Prostate gland (tissue), 2 donors: ENCODE measurements around the gene GCA. TPM values are rescaled to one million over a fixed set of nuclear protein-coding genes. Genes with fewer than 3 reads are reported as not detected.

Experiments
- DNase-seq: peaks from one replicate; pipeline ENCODE4 v3.0.0-alpha.2; 2019; ENCODE audit warnings: low spot score
- H3K27ac ChIP-seq, 2 donors: fragments of 200-600 bp; sonication (generic); 2 replicates each; pipeline ENCODE4 v1.5.1; 2017 to 2019
- H3K27me3 ChIP-seq: fragments of 200-600 bp; sonication (generic); replicated peaks from 2 replicates; pipeline ENCODE4 v1.5.1; 2019; ENCODE audit not compliant: insufficient read depth
- H3K36me3 ChIP-seq, 2 donors: fragments of 200-600 bp; sonication (generic); 1 replicate in 1 of 2; 2 replicates in 1 of 2; pipeline versions ENCODE4 v1.5.1 to v1.8.1; 2017 to 2019
- H3K4me1 ChIP-seq: fragments of 200-600 bp; sonication (generic); replicated peaks from 2 replicates; pipeline ENCODE4 v1.5.1; 2019
- H3K4me3 ChIP-seq, 2 donors: fragments of 200-600 bp; sonication (generic); 2 replicates each; pipeline ENCODE4 v1.5.1; 2017 to 2019
- H3K9me3 ChIP-seq: fragments of 200-600 bp; sonication (generic); 2 replicates; pipeline ENCODE4 v1.5.1; 2017
- CTCF ChIP-seq, 4 experiments: fragments of 200-600 bp in 2 of 4; fragments of 450-650 bp in 2 of 4; sonication (generic) in 2 of 4; IDR thresholded peaks; 1 replicate in 3 of 4; 2 replicates in 1 of 4; pipeline ENCODE4 v1.5.1; 2016 to 2019; ENCODE audit warnings: antibody characterized with exemption in 4 of 4, mild to moderate bottlenecking in 2 of 4, moderate library complexity in 2 of 4
- POLR2A ChIP-seq: fragments of 450-650 bp; IDR thresholded peaks from one replicate; pipeline ENCODE4 v1.6.1; 2016; ENCODE audit warnings: antibody characterized with exemption, mild to moderate bottlenecking
- POLR2AphosphoS5 ChIP-seq: sonication (generic); formaldehyde crosslinking; IDR thresholded peaks from one replicate; pipeline ENCODE4 v1.6.1; 2017; ENCODE audit warnings: antibody characterized with exemption
- WGBS: methylation state at CpG from one replicate; pipeline ENCODE4 v1.1.5; 2018; 5-methylcytosine and 5-hydroxymethylcytosine counted together
- intact Hi-C: fragments of 100-400 bp; cut with DNase I; formaldehyde crosslinking; loops from one replicate; pipeline ENCODE4 v1.14.2; 2022
- total RNA-seq, 2 donors: library from RNA; depleted of rRNA; stranded (reverse); fragments of >200 nt; gene quantifications; one replicate each; pipeline ENCODE4 v1.1.0, GENCODE V29; 2016

GCA gene
- total RNA-seq, 2 donors from 2014 or later = 29.5 to 42.9 TPM

- no peaks in the 10 kb centered on the region for H3K27me3 ChIP-seq
- DNase-seq = peak; percentile 88
- TF ChIP-seq CTCF (IDR thresholded peaks at IDR 0.05) (peak in 3 of 4 experiments; percentile 22 to 40 (median 36)), POLR2AphosphoS5 (peak; percentile 77), POLR2A (peak; percentile 38)
- peak within 1 kb of the TSS; percentile 62 to 80 for H3K4me3 ChIP-seq
- WGBS = 1% methylated on average over 30 of the region's 45 CpGs
- no peaks in the 10 kb centered on the region for H3K4me1 ChIP-seq
- peak within 1 kb of the TSS; percentile 86 to 96 for H3K27ac ChIP-seq
- intact Hi-C loops = no loop called here
- no peaks in the 10 kb centered on the region for H3K9me3 ChIP-seq
- no peaks in the 10 kb centered on the region for H3K36me3 ChIP-seq
Observed at GRCh38 chr2:162318328-162319180, 25.4 kb upstream of the GCA start, which contains the start of gene IFIH1. TSS of gene IFIH1 (minus strand) at chr2:162318684. CDS start at chr2:162318307, 377 bp downstream.

GRCh38 chr2:162320864-162321517 is 22.9 kb upstream of the GCA start:
- WGBS = 51% methylated on average over 1 of the region's 1 CpG
- intact Hi-C loops = no loop called here

GRCh38 chr2:162324953-162325352 is 19.0 kb upstream of the GCA start:
- no peak overlapping the region for H3K27ac ChIP-seq
- TF ChIP-seq POLR2AphosphoS5 (no peak), POLR2A (no peak), CTCF (IDR thresholded peaks at IDR 0.05) (no peak)
- 97% methylated on average over 1 of the region's 1 CpG for WGBS
- no peak overlapping the region for H3K4me3 ChIP-seq
- no peaks in the 10 kb centered on the region for H3K4me1 ChIP-seq
- H3K9me3 ChIP-seq = no peaks in the 10 kb centered on the region
- no peak for DNase-seq
- no peaks in the 10 kb centered on the region for H3K27me3 ChIP-seq
- H3K36me3 ChIP-seq = no peaks in the 10 kb centered on the region
- intact Hi-C loops = no loop called here

More at GRCh38 chr2:162320864-162321517, 22.9 kb upstream of the GCA start:
- Histone ChIP-seq H3K4me3 (no peak overlapping the region), H3K27ac (no peak overlapping the region), H3K27me3 (no peaks in the 10 kb centered on the region), H3K9me3 (no peaks in the 10 kb centered on the region), H3K4me1 (no peaks in the 10 kb centered on the region), H3K36me3 (no peaks in the 10 kb centered on the region)
- TF ChIP-seq POLR2AphosphoS5 = no peak
- no peak for TF ChIP-seq CTCF (IDR thresholded peaks at IDR 0.05)
- no peak for TF ChIP-seq POLR2A
- DNase-seq = no peak

GRCh38 chr2:162327134-162327769 is 16.7 kb upstream of the GCA start:
- H3K9me3 ChIP-seq = no peaks in the 10 kb centered on the region
- no peaks in the 10 kb centered on the region for H3K27me3 ChIP-seq
- no peak overlapping the region for H3K27ac ChIP-seq
- H3K4me1 ChIP-seq = no peaks in the 10 kb centered on the region
- no peak for DNase-seq
- no peaks in the 10 kb centered on the region for H3K36me3 ChIP-seq
- WGBS = 64% methylated on average over 5 of the region's 5 CpGs
- no peak overlapping the region for H3K4me3 ChIP-seq
- TF ChIP-seq POLR2AphosphoS5 (no peak), POLR2A (no peak), CTCF (IDR thresholded peaks at IDR 0.05) (peak in 3 of 4 experiments; percentile 12 to 22 (median 20))
- intact Hi-C loops = no loop called here
